ENCODE results near the gene FNDC3B. TPM values are rescaled to one million over a fixed set of nuclear protein-coding genes. Genes with fewer than 3 reads are reported as not detected.

Gene FNDC3B
- total RNA-seq, 2 experiments from 2014 or later = 11.6 to 12.2 TPM

DNA sequence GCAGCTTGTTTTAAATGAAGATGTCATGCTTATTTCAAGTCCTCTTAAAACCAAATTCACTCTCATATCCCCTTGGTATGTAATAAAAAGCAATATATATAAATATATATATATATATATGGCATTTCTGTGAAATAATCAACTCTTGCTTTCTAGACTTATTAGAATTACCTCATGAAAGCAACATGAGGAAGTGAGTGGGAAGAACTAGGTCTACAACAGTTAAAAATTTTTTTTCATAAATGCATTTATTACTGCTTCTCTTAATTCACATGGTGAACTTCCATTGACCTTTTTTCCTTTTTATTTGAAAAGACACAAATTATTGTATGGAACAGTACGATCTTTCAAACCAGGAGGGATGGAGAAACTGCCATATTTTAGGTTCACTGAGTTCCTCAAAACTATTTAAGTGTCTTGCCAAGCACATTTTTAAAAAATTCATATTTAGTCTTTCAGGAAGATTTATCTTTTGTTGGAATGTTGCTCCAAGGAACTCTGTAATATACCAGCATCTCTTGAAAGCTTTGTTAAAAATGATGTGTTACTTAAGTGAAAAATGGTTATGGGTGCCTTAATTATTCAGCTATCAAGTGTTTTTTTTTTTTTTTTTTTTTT is 223.7 kb downstream of the FNDC3B start:
- H3K4me1 Mint-ChIP-seq = no peaks in the 10 kb centered on the region
- H3K27me3 Mint-ChIP-seq = no peaks in the 10 kb centered on the region
- H3K9me3 Mint-ChIP-seq = no peaks in the 10 kb centered on the region
- no peak overlapping the region for H3K4me3 Mint-ChIP-seq
- no peak for DNase-seq
- H3K27ac Mint-ChIP-seq = no peak overlapping the region
- H3K36me3 Mint-ChIP-seq = peaks cover 19% of the 10 kb centered on the region

DNA sequence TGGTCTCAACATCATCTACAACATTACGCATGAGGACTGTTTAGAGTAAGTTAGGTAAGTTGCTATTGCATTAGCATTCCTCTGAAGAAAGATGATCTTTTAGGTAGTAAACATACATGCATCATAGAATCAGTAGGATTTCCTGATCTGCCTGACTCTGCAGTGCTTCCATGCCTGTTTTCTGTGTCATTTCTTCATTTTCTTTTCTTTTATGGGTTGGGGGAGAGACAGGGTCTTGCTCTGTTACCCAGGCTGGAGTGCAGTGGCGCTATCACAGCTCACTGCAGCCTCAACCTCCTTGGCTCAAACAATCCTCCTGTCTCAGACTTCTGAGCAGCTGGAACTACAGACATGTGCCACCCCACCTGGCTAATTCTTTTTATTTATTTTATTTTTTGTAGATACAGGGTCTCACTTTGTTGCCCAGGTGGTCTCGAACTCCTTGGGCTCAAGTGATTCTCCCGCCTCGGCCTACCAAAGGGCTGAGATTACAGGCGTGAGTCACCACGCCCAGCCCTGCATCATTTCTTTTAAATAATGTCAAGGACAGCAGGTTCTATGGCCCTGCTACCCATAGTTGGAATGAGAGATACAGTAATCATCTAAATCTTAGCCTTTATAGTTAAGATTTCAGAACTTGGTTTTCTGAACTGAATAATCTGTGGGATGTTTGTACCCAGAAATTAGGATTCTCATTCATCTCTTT is 224.6 kb downstream of the FNDC3B start:
- Mint-ChIP-seq H3K27me3 (no peaks in the 10 kb centered on the region), H3K9me3 (no peaks in the 10 kb centered on the region), H3K27ac (no peak overlapping the region), H3K36me3 (peaks cover 17% of the 10 kb centered on the region), H3K4me1 (no peaks in the 10 kb centered on the region), H3K4me3 (no peak overlapping the region)
- no peak for DNase-seq

DNA sequence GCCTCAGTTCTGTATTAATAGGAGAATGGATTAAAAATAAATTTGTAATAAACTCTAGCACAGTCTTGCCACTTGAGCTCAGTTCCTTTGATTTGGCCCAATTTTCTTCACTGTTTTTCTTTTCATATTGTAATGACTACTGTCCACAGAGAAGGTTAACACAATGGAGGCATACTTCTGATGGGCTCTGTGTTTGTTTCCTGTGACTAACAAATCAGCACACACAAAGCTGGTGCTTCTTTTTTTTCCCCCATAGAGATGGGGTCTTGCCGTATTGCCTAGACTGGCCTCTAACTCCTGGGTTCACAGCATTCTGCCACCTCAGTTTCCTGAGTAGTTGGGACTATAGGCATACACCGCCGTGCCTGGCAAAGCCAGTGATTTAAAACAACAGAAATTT is 226.7 kb downstream of the FNDC3B start:
- no peaks in the 10 kb centered on the region for H3K27me3 Mint-ChIP-seq
- no peak overlapping the region for H3K27ac Mint-ChIP-seq
- H3K9me3 Mint-ChIP-seq = no peaks in the 10 kb centered on the region
- H3K36me3 Mint-ChIP-seq = peaks cover 20% of the 10 kb centered on the region
- DNase-seq = no peak
- H3K4me1 Mint-ChIP-seq = no peaks in the 10 kb centered on the region
- H3K4me3 Mint-ChIP-seq = no peak overlapping the region

DNA sequence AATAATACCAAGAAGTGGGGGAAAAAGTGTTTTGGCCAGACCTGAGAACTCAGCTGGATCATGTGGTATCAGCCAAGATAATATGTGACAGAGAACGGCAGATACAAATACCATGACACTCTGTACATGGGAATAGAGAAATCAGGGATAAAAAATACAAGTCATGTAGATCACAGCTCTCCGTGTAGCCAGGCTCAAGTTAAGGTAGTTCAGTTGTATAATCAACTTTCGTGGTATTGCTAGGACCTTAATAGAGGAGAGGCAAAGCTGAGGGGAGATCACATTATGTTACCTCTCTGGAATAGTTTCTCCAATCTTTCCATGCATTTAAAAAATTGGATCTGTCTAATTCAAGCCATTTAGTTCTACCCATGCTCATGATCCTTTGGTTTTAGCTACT is 229.0 kb downstream of the FNDC3B start:
- no peaks in the 10 kb centered on the region for H3K9me3 Mint-ChIP-seq
- no peak overlapping the region for H3K27ac Mint-ChIP-seq
- H3K36me3 Mint-ChIP-seq = peaks cover 17% of the 10 kb centered on the region
- DNase-seq = no peak
- H3K27me3 Mint-ChIP-seq = no peaks in the 10 kb centered on the region
- no peak overlapping the region for H3K4me3 Mint-ChIP-seq
- no peaks in the 10 kb centered on the region for H3K4me1 Mint-ChIP-seq

DNA sequence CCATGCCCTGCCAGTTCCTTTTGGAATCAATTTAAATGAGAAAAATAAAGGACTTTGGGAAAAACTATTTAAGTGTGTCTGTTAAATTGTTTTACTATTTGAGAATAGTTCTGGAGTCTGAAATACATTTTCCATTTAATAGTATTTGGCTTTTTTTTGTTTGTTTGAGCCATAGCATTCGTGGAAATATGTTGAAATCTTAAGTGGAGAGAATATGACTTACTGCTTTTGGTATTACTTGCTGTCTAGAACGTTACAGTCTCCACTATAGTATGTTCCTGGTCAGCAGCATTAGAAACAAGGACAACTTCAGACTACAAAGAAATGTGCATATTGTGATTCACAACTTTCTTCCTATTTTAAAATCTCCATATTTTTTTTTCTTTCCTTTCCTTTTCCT is 229.5 kb downstream of the FNDC3B start:
- Mint-ChIP-seq H3K4me3 (no peak overlapping the region), H3K9me3 (no peaks in the 10 kb centered on the region), H3K27me3 (no peaks in the 10 kb centered on the region), H3K36me3 (peaks cover 17% of the 10 kb centered on the region), H3K4me1 (no peaks in the 10 kb centered on the region), H3K27ac (no peak overlapping the region)
- no peak for DNase-seq

DNA sequence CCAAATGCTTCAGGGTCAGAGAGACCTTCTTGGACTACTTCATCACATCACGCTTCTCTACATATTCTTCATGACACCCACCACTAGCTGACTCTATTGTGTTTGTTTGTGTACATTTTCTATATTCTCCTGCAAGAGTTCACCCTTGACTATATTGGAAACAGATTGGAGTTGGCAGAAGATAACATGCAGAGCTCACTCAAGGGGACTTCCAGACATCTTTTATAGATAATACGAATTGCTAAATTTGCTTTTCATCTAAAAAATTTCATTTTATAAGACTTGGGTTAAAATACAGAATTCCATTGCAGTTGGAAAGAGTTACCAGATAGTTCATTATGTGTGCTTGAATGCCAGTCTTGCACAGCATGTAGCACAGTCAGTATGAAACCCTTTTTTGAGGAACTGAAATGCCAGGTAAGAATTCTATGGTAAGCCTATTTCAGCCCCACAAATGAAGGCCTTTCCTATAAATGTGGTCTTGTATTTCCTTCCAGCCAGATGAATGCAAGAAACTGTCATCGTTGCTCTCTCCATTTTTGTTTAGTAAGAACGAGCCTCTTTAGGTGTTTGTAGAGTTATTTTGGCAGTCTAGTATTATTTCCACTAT is 231.3 kb downstream of the FNDC3B start:
- H3K27me3 Mint-ChIP-seq = no peaks in the 10 kb centered on the region
- no peaks in the 10 kb centered on the region for H3K9me3 Mint-ChIP-seq
- no peak for DNase-seq
- no peak overlapping the region for H3K27ac Mint-ChIP-seq
- H3K4me3 Mint-ChIP-seq = no peak overlapping the region
- H3K36me3 Mint-ChIP-seq = peaks cover 15% of the 10 kb centered on the region
- H3K4me1 Mint-ChIP-seq = no peaks in the 10 kb centered on the region

DNA sequence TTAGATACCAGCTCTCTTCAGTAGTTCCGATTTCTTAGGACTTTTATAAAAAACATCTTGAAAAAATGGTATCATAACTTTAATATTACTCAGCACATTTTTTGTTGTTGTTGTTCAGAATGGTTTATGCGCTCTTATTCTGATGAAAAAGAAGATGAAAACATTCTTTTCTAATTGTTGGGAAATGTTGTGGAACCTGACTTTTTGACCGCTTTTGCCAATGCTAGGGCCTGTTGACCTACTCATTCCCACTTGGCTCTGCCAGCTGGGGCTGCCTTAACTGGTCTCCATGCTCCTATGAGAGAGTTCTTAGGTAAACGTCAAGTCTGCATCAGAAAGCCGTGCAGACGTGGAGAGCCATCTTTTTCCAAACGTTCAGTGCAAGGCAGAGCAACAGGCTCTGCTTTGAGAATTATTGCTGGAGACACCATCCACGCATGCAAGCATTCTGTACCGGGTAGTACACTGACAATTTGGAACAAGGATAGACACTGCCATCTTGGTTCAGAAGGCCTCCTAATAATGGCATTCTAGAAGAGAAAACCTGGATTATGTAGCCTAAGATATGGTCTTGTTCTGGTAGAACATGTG is 232.1 kb downstream of the FNDC3B start:
- Mint-ChIP-seq H3K4me1 (no peaks in the 10 kb centered on the region), H3K27me3 (no peaks in the 10 kb centered on the region), H3K9me3 (no peaks in the 10 kb centered on the region), H3K36me3 (peaks cover 14% of the 10 kb centered on the region), H3K4me3 (no peak overlapping the region), H3K27ac (no peak overlapping the region)
- DNase-seq = no peak

DNA sequence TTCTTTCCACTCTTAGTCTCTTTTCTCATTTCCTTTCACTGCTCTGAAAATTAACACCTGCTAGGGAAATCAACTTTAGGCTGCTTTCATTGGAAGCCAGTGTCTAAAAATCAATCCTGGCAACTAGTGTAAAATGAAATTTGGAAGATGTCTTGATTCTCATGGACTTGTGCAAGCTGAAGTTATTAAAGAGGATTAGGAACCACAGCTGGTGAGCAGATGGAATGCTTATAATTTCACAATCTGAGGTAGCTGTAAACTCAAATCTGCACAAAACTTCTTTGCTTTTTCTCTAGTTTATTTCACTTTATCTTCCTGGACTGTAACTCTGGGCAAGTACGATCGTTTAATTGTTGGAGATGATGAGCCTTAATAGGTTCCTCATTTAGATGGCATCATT is 233.3 kb downstream of the FNDC3B start:
- H3K4me3 Mint-ChIP-seq = no peak overlapping the region
- H3K9me3 Mint-ChIP-seq = no peaks in the 10 kb centered on the region
- no peak for DNase-seq
- peaks cover 9% of the 10 kb centered on the region for H3K36me3 Mint-ChIP-seq
- H3K27me3 Mint-ChIP-seq = no peaks in the 10 kb centered on the region
- no peaks in the 10 kb centered on the region for H3K4me1 Mint-ChIP-seq
- no peak overlapping the region for H3K27ac Mint-ChIP-seq

DNA sequence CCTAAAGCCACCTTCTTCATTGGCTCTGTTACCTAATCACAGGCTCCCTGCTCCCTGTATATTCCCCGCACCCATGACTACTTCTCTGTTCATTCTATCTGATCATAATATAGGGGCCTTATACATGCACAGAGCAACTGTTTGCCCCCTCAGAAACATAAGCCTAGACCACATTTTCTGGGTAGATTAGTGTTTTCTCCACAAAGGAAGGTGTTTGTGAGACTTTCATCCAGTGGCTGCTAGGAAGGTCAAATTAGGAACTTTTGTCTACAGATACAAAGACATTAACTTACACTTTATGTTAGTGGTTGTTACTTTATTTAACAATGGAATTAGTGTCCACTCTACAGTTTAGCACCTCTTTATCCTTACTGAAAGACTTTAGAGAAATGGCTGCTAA is 234.0 kb downstream of the FNDC3B start:
- H3K9me3 Mint-ChIP-seq = no peaks in the 10 kb centered on the region
- H3K27ac Mint-ChIP-seq = no peak overlapping the region
- no peak overlapping the region for H3K4me3 Mint-ChIP-seq
- no peak for DNase-seq
- no peaks in the 10 kb centered on the region for H3K27me3 Mint-ChIP-seq
- H3K36me3 Mint-ChIP-seq = peaks cover 9% of the 10 kb centered on the region
- H3K4me1 Mint-ChIP-seq = no peaks in the 10 kb centered on the region

DNA sequence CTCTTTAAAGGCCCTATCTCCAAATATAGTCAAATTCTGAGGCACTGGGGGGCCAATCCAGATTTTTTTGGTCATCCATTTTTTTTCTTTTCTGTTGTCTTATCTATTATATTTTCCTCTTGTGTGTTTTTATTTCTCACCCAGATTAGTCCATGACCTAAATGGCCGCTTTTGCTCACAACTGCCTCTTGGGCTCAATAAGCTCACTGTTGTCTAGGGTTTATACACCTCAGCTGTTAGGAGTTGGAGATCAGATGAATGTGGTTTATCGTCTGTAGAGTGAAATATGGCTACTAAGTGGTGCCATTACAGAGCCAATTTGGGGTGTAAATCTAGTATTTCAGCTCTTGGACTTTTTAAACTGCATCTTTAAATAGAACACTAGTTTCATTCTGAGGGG is 235.5 kb downstream of the FNDC3B start:
- no peak overlapping the region for H3K27ac Mint-ChIP-seq
- H3K4me3 Mint-ChIP-seq = no peak overlapping the region
- H3K4me1 Mint-ChIP-seq = no peaks in the 10 kb centered on the region
- H3K36me3 Mint-ChIP-seq = peaks cover 9% of the 10 kb centered on the region
- no peaks in the 10 kb centered on the region for H3K9me3 Mint-ChIP-seq
- no peaks in the 10 kb centered on the region for H3K27me3 Mint-ChIP-seq
- no peak for DNase-seq

DNA sequence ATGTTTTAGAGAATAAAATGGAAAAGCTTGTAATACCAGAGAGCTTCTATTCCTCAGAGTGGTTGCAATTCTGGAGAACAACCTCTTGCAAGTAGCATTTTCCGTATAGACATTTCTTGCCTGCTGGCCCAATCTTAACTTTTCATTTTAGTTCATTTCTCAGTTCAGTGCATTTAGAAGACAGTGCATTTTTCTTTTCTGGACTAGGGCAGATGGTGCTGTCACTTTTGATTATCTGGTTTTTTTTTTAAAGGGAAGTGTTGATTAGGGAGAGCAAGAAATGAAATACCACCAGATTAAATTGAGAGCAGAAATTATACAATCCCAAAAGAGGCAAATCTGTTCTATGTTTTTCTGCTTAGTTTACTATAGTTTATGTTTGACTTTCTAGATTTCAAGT is 236.2 kb downstream of the FNDC3B start:
- no peaks in the 10 kb centered on the region for H3K27me3 Mint-ChIP-seq
- H3K4me3 Mint-ChIP-seq = no peak overlapping the region
- no peaks in the 10 kb centered on the region for H3K4me1 Mint-ChIP-seq
- no peak for DNase-seq
- peaks cover 6% of the 10 kb centered on the region for H3K36me3 Mint-ChIP-seq
- H3K9me3 Mint-ChIP-seq = no peaks in the 10 kb centered on the region
- H3K27ac Mint-ChIP-seq = no peak overlapping the region

DNA sequence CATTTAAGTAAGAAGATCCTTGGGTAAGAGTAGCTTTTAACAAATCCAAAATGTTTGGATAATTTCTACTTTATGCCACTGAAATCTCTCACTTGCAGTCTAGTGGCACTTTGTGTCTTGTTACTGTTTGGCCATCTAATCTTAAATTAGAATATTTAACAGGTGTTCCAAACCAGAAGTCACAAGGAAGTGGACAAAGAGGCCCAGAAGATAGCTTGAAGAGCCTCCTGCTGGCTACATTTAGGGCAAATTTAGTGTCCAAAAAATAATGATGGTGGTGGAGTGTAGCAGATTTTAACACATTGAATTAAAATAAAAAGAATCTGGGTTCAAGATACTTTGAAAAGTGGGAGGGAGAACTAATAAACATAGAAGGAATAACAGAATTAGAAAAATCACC is 236.7 kb downstream of the FNDC3B start:
- no peaks in the 10 kb centered on the region for H3K4me1 Mint-ChIP-seq
- no peaks in the 10 kb centered on the region for H3K9me3 Mint-ChIP-seq
- H3K36me3 Mint-ChIP-seq = peaks cover 6% of the 10 kb centered on the region
- H3K27me3 Mint-ChIP-seq = no peaks in the 10 kb centered on the region
- H3K27ac Mint-ChIP-seq = no peak overlapping the region
- H3K4me3 Mint-ChIP-seq = no peak overlapping the region
- DNase-seq = no peak

DNA sequence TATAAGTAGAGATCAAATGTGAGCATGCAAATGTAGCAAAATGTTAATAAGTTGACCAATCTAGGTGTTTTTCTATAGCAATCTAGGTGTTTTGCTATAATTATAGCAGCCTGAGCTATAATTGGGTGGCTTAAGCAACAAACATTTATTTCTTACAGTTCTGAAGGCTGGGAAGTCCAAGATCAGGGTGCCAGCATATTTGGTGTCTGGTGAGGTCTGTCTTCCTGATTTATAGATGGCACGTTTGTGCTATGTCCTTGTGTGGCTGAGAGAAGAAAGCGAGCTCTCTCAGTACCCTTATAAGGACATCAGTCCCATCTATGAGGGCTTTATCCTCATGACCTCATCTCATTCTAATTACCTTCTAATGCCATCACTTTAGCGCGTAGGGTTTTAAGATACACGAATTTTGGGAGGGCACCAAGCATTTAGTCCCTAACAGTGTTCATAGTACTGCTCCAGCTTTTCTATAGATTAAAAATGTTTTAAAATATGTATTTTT is 237.8 kb downstream of the FNDC3B start:
- Mint-ChIP-seq H3K4me1 (no peaks in the 10 kb centered on the region), H3K4me3 (no peak overlapping the region), H3K36me3 (peaks cover 4% of the 10 kb centered on the region), H3K9me3 (no peaks in the 10 kb centered on the region), H3K27ac (no peak overlapping the region), H3K27me3 (no peaks in the 10 kb centered on the region)
- no peak for DNase-seq

DNA sequence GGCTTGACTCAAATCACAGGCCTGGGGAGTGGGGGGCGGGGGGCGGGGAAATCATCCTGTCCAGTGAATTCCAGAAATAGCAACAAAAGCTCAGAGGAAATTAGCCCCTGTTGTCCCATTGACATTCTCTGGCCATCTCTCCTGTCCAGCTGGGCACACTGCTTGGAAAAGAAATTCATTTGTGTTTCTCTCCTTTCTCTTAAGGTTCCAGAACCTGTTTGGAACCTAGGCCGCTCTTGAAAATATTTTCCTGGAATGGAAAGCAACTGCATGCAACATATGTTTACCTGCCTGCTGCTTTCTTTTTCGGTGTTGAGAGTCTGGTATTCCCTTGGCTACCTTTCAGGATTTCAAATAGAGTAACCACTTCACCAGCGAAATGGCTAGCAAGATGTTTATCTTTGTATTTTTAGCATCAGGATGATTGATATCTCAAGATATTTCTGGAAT is 239.8 kb downstream of the FNDC3B start:
- Mint-ChIP-seq H3K27me3 (no peaks in the 10 kb centered on the region), H3K36me3 (peaks cover 9% of the 10 kb centered on the region), H3K27ac (no peak overlapping the region), H3K9me3 (no peaks in the 10 kb centered on the region), H3K4me1 (no peaks in the 10 kb centered on the region), H3K4me3 (no peak overlapping the region)
- DNase-seq = no peak

DNA sequence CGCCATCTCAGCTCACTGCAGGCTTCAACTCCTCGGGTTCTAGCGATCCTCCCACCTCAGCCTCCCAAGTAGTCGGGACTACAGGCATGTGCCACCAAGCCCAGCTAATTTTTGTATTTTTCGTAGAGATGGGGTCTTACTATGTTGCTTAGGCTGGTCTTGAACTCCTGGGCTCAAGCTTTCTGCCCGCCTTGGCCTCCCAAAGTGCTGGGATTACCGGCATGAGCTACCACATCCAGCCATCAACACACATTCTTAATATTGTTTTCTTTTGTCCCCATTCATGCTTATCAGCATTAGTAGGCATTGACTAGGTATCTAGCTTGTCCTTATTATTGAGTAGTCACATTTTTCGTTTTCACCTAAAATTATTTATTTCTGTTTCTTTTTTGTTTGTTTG is 240.6 kb downstream of the FNDC3B start:
- Mint-ChIP-seq H3K36me3 (peaks cover 9% of the 10 kb centered on the region), H3K27ac (no peak overlapping the region), H3K9me3 (no peaks in the 10 kb centered on the region), H3K4me1 (no peaks in the 10 kb centered on the region), H3K27me3 (no peaks in the 10 kb centered on the region), H3K4me3 (no peak overlapping the region)
- DNase-seq = no peak
